GM12892 (cell line): ENCODE measurements around the gene OSBPL5.

Experiments used
- POLR2A ChIP-seq: IDR thresholded peaks from 2 replicates; pipeline ENCODE4 v1.6.1; 2011; ENCODE audit warnings: low read depth, low read length, control low read depth
- POLR2AphosphoS5 ChIP-seq: IDR thresholded peaks from 2 replicates; pipeline ENCODE4 v1.6.1; 2011; ENCODE audit warnings: low read depth, low read length, control low read depth
- TAF1 ChIP-seq: IDR thresholded peaks from 2 replicates; pipeline ENCODE4 v1.6.1; 2011; ENCODE audit warnings: low read depth, mild to moderate bottlenecking, control low read depth, low read length, borderline replicate concordance

GRCh38 chr11:3158821-3159220 is 6.3 kb downstream of the OSBPL5 start:
- no peak for TF ChIP-seq POLR2AphosphoS5
- TF ChIP-seq TAF1: no peak
- no peak for TF ChIP-seq POLR2A
